Sigmoid colon (tissue), 7 donors: ENCODE measurements around the gene THSD1. TPM values are rescaled to one million over a fixed set of nuclear protein-coding genes. Genes with fewer than 3 reads are reported as not detected.

Source experiments
- DNase-seq: peaks from one replicate; pipeline ENCODE4 v3.0.0-alpha.2; 2019
- H3K27ac ChIP-seq, 4 donors: fragments of 200-600 bp; sonication (generic); one replicate each; pipeline ENCODE4 v1.5.1; 2016 to 2019; ENCODE audit warnings: mild to moderate bottlenecking in 1 of 4
- H3K27me3 ChIP-seq, 3 donors: fragments of 200-600 bp; sonication (generic); one replicate each; pipeline ENCODE4 v1.5.1; 2019; ENCODE audit warnings: mild to moderate bottlenecking in 1 of 3
- H3K36me3 ChIP-seq, 4 donors: fragments of 200-600 bp; sonication (generic); one replicate each; pipeline ENCODE4 v1.5.1; 2016 to 2019
- H3K4me1 ChIP-seq, 4 donors: fragments of 200-600 bp; sonication (generic); one replicate each; pipeline ENCODE4 v1.5.1; 2017 to 2019
- H3K4me3 ChIP-seq, 4 donors: fragments of 200-600 bp; sonication (generic); one replicate each; pipeline ENCODE4 v1.5.1; 2017 to 2019; ENCODE audit warnings: mild to moderate bottlenecking in 2 of 4, moderate library complexity in 1 of 4
- H3K9me3 ChIP-seq, 4 donors: fragments of 200-600 bp in 3 of 4; sonication (generic) in 3 of 4; one replicate each; pipeline versions ENCODE4 v1.5.1 to v1.6.1; 2013 to 2019
- CTCF ChIP-seq, 4 experiments: fragments of 450-650 bp in 3 of 4; fragments of 200-600 bp in 1 of 4; IDR thresholded peaks; one replicate each; pipeline ENCODE4 v1.5.1; 2016 to 2019; ENCODE audit warnings: antibody characterized with exemption in 4 of 4, mild to moderate bottlenecking in 3 of 4, moderate library complexity in 2 of 4
- EP300 ChIP-seq, 4 donors: sonication (generic); formaldehyde crosslinking; IDR thresholded peaks; one replicate each; pipeline ENCODE4 v1.6.1; 2017; ENCODE audit warnings: antibody characterized with exemption in 4 of 4
- POLR2A ChIP-seq, 2 donors: fragments of 450-650 bp; IDR thresholded peaks; one replicate each; pipeline ENCODE4 v1.6.1; 2016; ENCODE audit warnings: antibody characterized with exemption in 2 of 2, mild to moderate bottlenecking in 2 of 2, moderate library complexity in 2 of 2
- POLR2AphosphoS5 ChIP-seq, 4 donors: sonication (generic); formaldehyde crosslinking; IDR thresholded peaks; one replicate each; pipeline ENCODE4 v1.6.1; 2017; ENCODE audit warnings: antibody characterized with exemption in 4 of 4
- WGBS, 2 donors: extraction: QIAGEN DNeasy Blood & Tissue Kit; methylation state at CpG; one replicate each; pipeline ENCODE4 v1.1.7; 2013; 5-methylcytosine and 5-hydroxymethylcytosine counted together
- intact Hi-C: fragments of 100-400 bp; cut with DNase I; formaldehyde crosslinking; loops from one replicate; pipeline ENCODE4 v1.15.1; 2023
- polyA plus RNA-seq, 3 donors: library from polyadenylated mRNA; stranded (reverse); fragments of 200-250 nt; gene quantifications; one replicate each; pipeline ENCODE4 v1.2.3, GENCODE V29; 2013
- total RNA-seq, 4 donors: library from RNA; depleted of rRNA; stranded (reverse); fragments of >200 nt; gene quantifications; one replicate each; pipeline ENCODE4 v1.1.0, GENCODE V29; 2016
- donor health status: healthy with polysubstance abuse.
- donor health status: Bipolar disorder and iron deficiency.
- donor health status: healthy.

The THSD1 gene
- total and polyA plus RNA-seq, 7 donors, result 0.60 to 6.4 (median 3.6) TPM; not detected in 1

DNA sequence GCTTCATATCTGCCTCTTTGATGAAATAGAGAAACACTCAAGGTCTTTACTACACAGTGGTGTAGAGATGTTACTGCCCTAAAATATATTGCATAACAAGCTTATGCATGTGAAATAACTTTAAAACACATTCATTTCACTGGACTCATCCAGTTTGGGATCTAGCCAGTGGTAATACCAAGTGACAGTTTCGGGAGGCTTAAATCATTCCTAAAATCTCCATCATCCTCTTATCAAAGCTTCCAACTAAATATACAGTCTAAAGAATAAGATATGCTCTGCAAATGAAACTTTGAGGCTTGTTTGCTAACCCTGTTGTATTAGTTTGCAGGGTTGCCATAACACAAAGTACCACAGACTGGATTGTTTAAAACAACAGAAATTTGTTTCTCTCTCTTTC, 52.8 kb downstream of the THSD1 start:
- no peak overlapping the region for H3K4me3 ChIP-seq
- no peaks in the 10 kb centered on the region for H3K9me3 ChIP-seq
- H3K4me1 ChIP-seq, result no peaks in the 10 kb centered on the region
- TF ChIP-seq POLR2A (IDR thresholded peaks at IDR 0.05) (no peak), POLR2AphosphoS5 (IDR thresholded peaks at IDR 0.05) (no peak), CTCF (IDR thresholded peaks at IDR 0.05) (no peak), EP300 (IDR thresholded peaks at IDR 0.05) (no peak)
- H3K27me3 ChIP-seq, result no peaks in the 10 kb centered on the region
- WGBS, 2 donors, result 61 to 77% methylated on average over 1 of the region's 1 CpG
- intact Hi-C loops, result no loop called here
- no peak overlapping the region for H3K27ac ChIP-seq
- no peak for DNase-seq
- no peaks in the 10 kb centered on the region for H3K36me3 ChIP-seq

- Histone ChIP-seq H3K4me3 (no peak overlapping the region), H3K27me3 (no peaks in the 10 kb centered on the region), H3K27ac (no peak overlapping the region), H3K36me3 (no peaks in the 10 kb centered on the region), H3K9me3 (no peaks in the 10 kb centered on the region), H3K4me1 (no peaks in the 10 kb centered on the region)
- TF ChIP-seq POLR2AphosphoS5 (IDR thresholded peaks at IDR 0.05), result no peak
- intact Hi-C loops, result no loop called here
- no peak for DNase-seq
- WGBS, 2 donors, result 40 to 63% methylated on average over 6 of the region's 6 CpGs
Observed at GRCh38 chr13:52348983-52349780, 56.8 kb downstream of the THSD1 start.

DNA sequence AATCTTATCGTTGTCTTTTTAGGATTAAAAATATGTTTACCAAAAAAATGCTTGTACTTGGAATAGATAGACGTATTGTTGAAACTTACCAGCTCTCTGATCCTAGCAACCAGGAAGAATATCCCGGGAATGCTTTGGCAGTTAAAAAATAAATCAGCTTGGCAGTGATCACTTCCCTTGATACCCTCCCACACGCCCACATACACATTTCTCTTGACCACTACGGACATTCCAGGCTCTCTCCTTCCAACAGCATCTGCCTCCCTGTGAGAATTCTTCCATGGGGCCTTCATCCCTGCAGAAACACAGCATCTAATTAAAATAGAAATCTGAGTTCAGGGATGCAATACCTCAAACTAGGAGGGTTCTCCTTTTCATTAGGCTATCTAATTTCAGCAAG, 57.9 kb downstream of the THSD1 start:
- Histone ChIP-seq H3K4me1 (no peaks in the 10 kb centered on the region), H3K27me3 (no peaks in the 10 kb centered on the region), H3K9me3 (no peaks in the 10 kb centered on the region), H3K27ac (no peak overlapping the region), H3K36me3 (no peaks in the 10 kb centered on the region), H3K4me3 (no peak overlapping the region)
- no peak for TF ChIP-seq POLR2AphosphoS5 (IDR thresholded peaks at IDR 0.05)
- TF ChIP-seq EP300 (IDR thresholded peaks at IDR 0.05), result no peak
- TF ChIP-seq POLR2A (IDR thresholded peaks at IDR 0.05), result no peak
- TF ChIP-seq CTCF (IDR thresholded peaks at IDR 0.05), result no peak
- intact Hi-C loops, result no loop called here
- DNase-seq, result no peak
- 31 to 64% methylated on average over 5 of the region's 5 CpGs for WGBS, 2 donors

DNA sequence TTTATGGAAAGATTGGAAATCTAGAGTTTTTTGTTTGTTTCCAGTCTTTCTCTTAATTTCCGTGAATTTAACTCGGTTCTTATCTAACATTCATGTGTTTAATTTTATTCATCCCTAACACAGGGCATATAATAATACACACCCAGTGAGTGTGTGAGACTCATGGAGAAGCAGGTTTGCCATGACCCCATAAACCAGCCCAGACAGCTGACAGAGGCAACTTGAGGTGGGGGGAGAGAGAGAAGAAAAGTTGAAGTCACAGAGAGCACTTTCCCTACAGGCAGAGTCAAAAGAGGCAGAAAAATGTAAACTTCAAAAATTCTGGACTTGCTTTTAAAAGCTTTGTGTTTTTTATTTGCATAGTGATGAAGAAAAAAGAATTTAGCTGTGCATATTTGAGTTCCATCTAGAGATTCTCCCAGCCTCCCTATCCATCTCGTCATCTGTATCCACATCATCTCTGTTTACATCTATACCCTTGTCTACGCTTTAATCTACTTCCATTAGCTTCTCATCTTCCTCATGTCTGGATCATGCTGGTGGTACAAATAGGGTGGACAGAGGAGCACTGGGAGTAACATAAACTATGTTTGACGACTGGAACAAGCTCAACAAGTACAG, 60.2 kb downstream of the THSD1 start:
- intact Hi-C loops, result no loop called here
- TF ChIP-seq EP300 (IDR thresholded peaks at IDR 0.05) (no peak), POLR2AphosphoS5 (IDR thresholded peaks at IDR 0.05) (no peak), POLR2A (IDR thresholded peaks at IDR 0.05) (no peak), CTCF (IDR thresholded peaks at IDR 0.05) (no peak)

DNA sequence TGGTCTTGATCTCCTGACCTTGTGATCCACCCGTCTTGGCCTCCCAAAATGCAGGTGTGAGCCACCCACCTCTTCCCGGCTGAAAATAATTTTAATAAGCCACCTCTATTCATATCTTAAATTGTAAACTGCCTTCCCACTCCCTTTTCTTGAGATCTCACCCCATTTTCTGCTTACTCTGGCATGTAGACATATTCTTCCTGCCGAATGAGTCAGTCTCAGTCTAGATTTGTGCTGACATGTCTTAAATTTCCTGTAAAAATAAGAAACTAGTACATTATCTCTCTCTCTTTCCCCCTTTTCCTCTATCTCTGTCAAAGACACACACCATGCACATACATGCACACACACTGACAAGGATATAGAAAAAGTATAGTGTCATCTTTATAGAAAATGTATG, 60.9 kb downstream of the THSD1 start:
- Histone ChIP-seq H3K27me3 (no peaks in the 10 kb centered on the region), H3K27ac (no peak overlapping the region), H3K4me1 (no peaks in the 10 kb centered on the region), H3K36me3 (no peaks in the 10 kb centered on the region), H3K4me3 (no peak overlapping the region), H3K9me3 (no peaks in the 10 kb centered on the region)
- TF ChIP-seq CTCF (IDR thresholded peaks at IDR 0.05), result no peak
- no peak for TF ChIP-seq EP300 (IDR thresholded peaks at IDR 0.05)
- no peak for TF ChIP-seq POLR2A (IDR thresholded peaks at IDR 0.05)
- no peak for TF ChIP-seq POLR2AphosphoS5 (IDR thresholded peaks at IDR 0.05)
- no peak for DNase-seq
- 79 to 85% methylated on average over 3 of the region's 3 CpGs for WGBS, 2 donors
- intact Hi-C loops, result no loop called here

More for the DNA sequence above, 60.2 kb downstream of the THSD1 start:
- Histone ChIP-seq H3K4me3 (no peak overlapping the region), H3K27me3 (no peaks in the 10 kb centered on the region), H3K9me3 (no peaks in the 10 kb centered on the region), H3K27ac (no peak overlapping the region), H3K4me1 (no peaks in the 10 kb centered on the region), H3K36me3 (no peaks in the 10 kb centered on the region)
- DNase-seq, result no peak
- 46 to 73% methylated on average over 5 of the region's 5 CpGs for WGBS, 2 donors
